HepG2 (cell line): ENCODE measurements around the gene AHCYL1. TPM values are rescaled to one million over a fixed set of nuclear protein-coding genes. Genes with fewer than 3 reads are reported as not detected.

ENCODE experiments used
- BCL3 ChIP-seq: sonication (generic); formaldehyde crosslinking; IDR thresholded peaks from 2 replicates; pipeline ENCODE4 v1.5.1; 2020; ENCODE audit warnings: mild to moderate bottlenecking, missing genetic modification reagents, moderate library complexity
- BRCA1 ChIP-seq: sonication (generic); formaldehyde crosslinking; IDR thresholded peaks from 2 replicates; pipeline ENCODE4 v1.4.0; 2020; ENCODE audit warnings: missing genetic modification reagents
- GABPB1 ChIP-seq: IDR thresholded peaks from 2 replicates; pipeline ENCODE4 v1.6.1; 2016; ENCODE audit warnings: mild to moderate bottlenecking, missing genetic modification reagents, moderate library complexity, missing compliant biosample characterization
- GPN1 ChIP-seq: sonication (generic); formaldehyde crosslinking; IDR thresholded peaks from 2 replicates; pipeline ENCODE4 v1.5.1; 2020; ENCODE audit warnings: missing genetic modification reagents, borderline replicate concordance
- HNRNPUL1 ChIP-seq: fragments of 200-400 bp; formaldehyde crosslinking; IDR thresholded peaks from 2 replicates; pipeline ENCODE4 v1.6.1; 2017; ENCODE audit warnings: low read depth, mild to moderate bottlenecking, low read length, moderate library complexity
- KDM2A ChIP-seq: sonication (generic); formaldehyde crosslinking; IDR thresholded peaks from 2 replicates; pipeline ENCODE4 v1.4.0; 2020; ENCODE audit warnings: low read depth, missing genetic modification reagents, borderline replicate concordance
- KDM5B ChIP-seq: sonication (generic); formaldehyde crosslinking; IDR thresholded peaks from 2 replicates; pipeline ENCODE4 v1.4.0; 2020; ENCODE audit warnings: missing genetic modification reagents, mild to moderate bottlenecking, borderline replicate concordance
- LCORL ChIP-seq, 2 experiments: fragments of 450-650 bp in 1 of 2; sonication (generic) in 1 of 2; formaldehyde crosslinking in 1 of 2; IDR thresholded peaks; 2 replicates each; pipeline versions ENCODE4 v1.5.0 to v1.6.1; 2017 to 2020; ENCODE audit warnings: antibody characterized with exemption in 1 of 2, missing genetic modification reagents in 1 of 2
- PRDM15 ChIP-seq: sonication (generic); formaldehyde crosslinking; IDR thresholded peaks from 2 replicates; pipeline ENCODE4 v1.4.0; 2020; ENCODE audit warnings: missing genetic modification reagents
- SAFB2 ChIP-seq: sonication (generic); formaldehyde crosslinking; IDR thresholded peaks from 2 replicates; pipeline ENCODE4 v1.5.1; 2020; ENCODE audit warnings: missing genetic modification reagents, low read depth, mild to moderate bottlenecking, borderline replicate concordance
- TAF15 ChIP-seq: fragments of 200-400 bp; formaldehyde crosslinking; IDR thresholded peaks from one replicate; pipeline ENCODE4 v1.6.1; 2018; ENCODE audit warnings: mild to moderate bottlenecking, low read depth, low read length; ENCODE audit not compliant: poor library complexity, severe bottlenecking
- TRAFD1 ChIP-seq: sonication (generic); formaldehyde crosslinking; IDR thresholded peaks from 2 replicates; pipeline ENCODE4 v1.5.1; 2020; ENCODE audit warnings: missing genetic modification reagents, mild to moderate bottlenecking, borderline replicate concordance
- ZBTB39 ChIP-seq: sonication (generic); formaldehyde crosslinking; IDR thresholded peaks from 2 replicates; pipeline ENCODE4 v1.5.0; 2020; ENCODE audit warnings: missing genetic modification reagents
- ZFP36 ChIP-seq: fragments of 150-350 bp; IDR thresholded peaks from 2 replicates; pipeline ENCODE4 v1.6.1; 2018; ENCODE audit warnings: borderline replicate concordance, low read length, low read depth; ENCODE audit not compliant: partially characterized antibody
- ZNF326 ChIP-seq: sonication (generic); formaldehyde crosslinking; IDR thresholded peaks from 2 replicates; pipeline ENCODE4 v1.4.0; 2020; ENCODE audit warnings: missing genetic modification reagents, borderline replicate concordance
- ZNF333 ChIP-seq: sonication (generic); formaldehyde crosslinking; IDR thresholded peaks from 2 replicates; pipeline ENCODE4 v1.4.0; 2020; ENCODE audit warnings: mild to moderate bottlenecking, missing genetic modification reagents, borderline replicate concordance
- ZNF337 ChIP-seq: sonication (generic); formaldehyde crosslinking; IDR thresholded peaks from 2 replicates; pipeline ENCODE4 v1.5.1; 2020; ENCODE audit warnings: missing genetic modification reagents, low read depth, mild to moderate bottlenecking, borderline replicate concordance
- polyA plus RNA-seq, 8 experiments: library from polyadenylated mRNA; depleted of rRNA in 3 of 8; stranded (reverse) in 7 of 8; unstranded in 1 of 8; fragments of >200 nt; fragmentation: Illumina TruSeq in 4 of 8; extraction: Trizol in 4 of 8; gene quantifications; 2 replicates each; pipeline versions ENCODE4 v1.2.1 to v1.2.3, GENCODE V29; 2011 to 2016; ENCODE audit warnings: low read depth in 4 of 8, missing spikeins in 1 of 8, mixed read lengths in 1 of 8; ENCODE audit not compliant: insufficient read depth in 1 of 8
- total RNA-seq, 5 experiments: library from RNA; depleted of rRNA; stranded (reverse); fragments of >200 nt; fragmentation: Illumina TruSeq; extraction: Trizol; gene quantifications; 2 replicates each; pipeline ENCODE4 v1.2.3, GENCODE V29; 2016; ENCODE audit warnings: low read depth in 1 of 5

AHCYL1 gene
- total and polyA plus RNA-seq, 2 of the 13 experiments (the other 11 are each of a cell fraction or from before 2014, with no cell fraction given) = 40.9 to 76.3 TPM

- TF ChIP-seq ZNF333 (0 out of 2 replicates have a peak, but pooled peaks have one; percentile 36), SAFB2 (CRISPR knock-in tag) (peak; percentile 83), HNRNPUL1 (no peak), ZNF326 (CRISPR knock-in tag) (no peak), TRAFD1 (no peak), KDM5B (CRISPR knock-in tag) (peak; percentile 74; the same call in 1 of the 2 replicates), TAF15 (no peak), BCL3 (CRISPR knock-in tag) (peak; percentile 42; the same call in 1 of the 2 replicates), ZFP36 (no peak), GPN1 (CRISPR knock-in tag) (no peak), PRDM15 (CRISPR knock-in tag) (peak; percentile 45; the same call in 1 of the 2 replicates), ZNF337 (CRISPR knock-in tag) (no peak), BRCA1 (CRISPR knock-in tag) (no peak), KDM2A (peak; percentile 55; the same call in 1 of the 2 replicates), LCORL (IDR thresholded peaks at IDR 0.05) (no peak), LCORL (CRISPR knock-in tag; IDR thresholded peaks at IDR 0.05) (no peak; the same call in 1 of the 2 replicates), ZBTB39 (CRISPR knock-in tag) (no peak), GABPB1 (CRISPR knock-in tag) (peak; percentile 86)
These were observed 50.1 kb downstream of the AHCYL1 start, which contains the start of gene STRIP1 (continued) for GRCh38 chr1:110034451-110035235.
